IPS-NIHi7 (cell line): ENCODE data around the gene TCEAL5.
"Not testable (repeated sequence)": the region's sequence is repeated elsewhere in the genome, so short reads cannot be mapped to it uniquely, and the experiment has no call there.

Source experiments
- DNase-seq: peaks from one replicate; pipeline ENCODE4 v3.0.0; 2012; ENCODE audit warnings: mixed read lengths; ENCODE audit errors: extremely low spot score

TCEAL5 gene

GRCh38 chrX:103234869-103235268, 41.7 kb downstream of the TCEAL5 start:
- no peak for DNase-seq

- no peak for DNase-seq
Observed at GRCh38 chrX:103233263-103233662, 43.3 kb downstream of the TCEAL5 start.

GRCh38 chrX:103225918-103226317, 50.6 kb downstream of the TCEAL5 start:
- not testable (repeated sequence) for DNase-seq
